K562 (cell line): Measurements from ENCODE around the gene TBX3.

ENCODE experiments used
- CHD2 ChIP-seq: IDR thresholded peaks from 2 replicates; pipeline ENCODE4 v1.6.1; 2011; ENCODE audit warnings: low read depth, low read length
- CTCF ChIP-seq, 3 experiments: IDR thresholded peaks in 2 of 3; conservative IDR thresholded peaks in 1 of 3; 2 replicates each; pipeline ENCODE4 v1.5.1; 2011 to 2012; ENCODE audit warnings: low read length in 3 of 3, mild to moderate bottlenecking in 3 of 3, control low read depth in 2 of 3, improper control_type of control experiment in 1 of 3, inconsistent platforms in 1 of 3, low read depth in 1 of 3, mixed read lengths in 1 of 3, moderate library complexity in 1 of 3; ENCODE audit not compliant: insufficient read depth in 2 of 3
- CTCFL ChIP-seq: IDR thresholded peaks from 2 replicates; pipeline ENCODE4 v1.6.1; 2011; ENCODE audit warnings: borderline replicate concordance, low read depth, mild to moderate bottlenecking, moderate library complexity, low read length; ENCODE audit not compliant: insufficient read depth, poor library complexity, severe bottlenecking
- DPF2 ChIP-seq: fragments of 450-650 bp; IDR thresholded peaks from 2 replicates; pipeline ENCODE4 v1.6.1; 2016
- EZH2 ChIP-seq: IDR thresholded peaks from 2 replicates; pipeline ENCODE4 v1.6.1; 2012; ENCODE audit warnings: low read depth, mild to moderate bottlenecking, inconsistent platforms, low read length, borderline replicate concordance
- FOXM1 ChIP-seq, 2 experiments: fragments of 450-650 bp in 1 of 2; sonication (generic) in 1 of 2; formaldehyde crosslinking in 1 of 2; IDR thresholded peaks; 2 replicates each; pipeline versions ENCODE4 v1.6.1 to v1.9.0; 2017 to 2022; ENCODE audit warnings: low read depth in 2 of 2, mild to moderate bottlenecking in 2 of 2, missing genetic modification reagents in 1 of 2, moderate library complexity in 1 of 2
- KLF16 ChIP-seq: IDR thresholded peaks from 2 replicates; pipeline ENCODE4 v1.6.1; 2016; ENCODE audit warnings: antibody characterized with exemption
- MTA3 ChIP-seq: fragments of 450-650 bp; formaldehyde crosslinking; IDR thresholded peaks from 2 replicates; pipeline ENCODE4 v1.6.1; 2017; ENCODE audit warnings: mild to moderate bottlenecking, borderline replicate concordance
- POLR3G ChIP-seq: IDR thresholded peaks from 2 replicates; pipeline ENCODE4 v1.6.1; 2011; ENCODE audit not compliant: insufficient read length, insufficient replicate concordance; ENCODE audit errors: extremely low read depth
- RFX5 ChIP-seq: IDR thresholded peaks from 2 replicates; pipeline ENCODE4 v1.6.1; 2011; ENCODE audit warnings: low read depth, mild to moderate bottlenecking, improper control_type of control experiment, low read length
- ZBTB49 ChIP-seq: sonication (generic); formaldehyde crosslinking; IDR thresholded peaks from 2 replicates; pipeline ENCODE4 v1.8.0; 2022; ENCODE audit warnings: missing genetic modification reagents, mild to moderate bottlenecking, borderline replicate concordance
- ZBTB7A ChIP-seq: IDR thresholded peaks from 2 replicates; pipeline ENCODE4 v1.6.1; 2011; ENCODE audit warnings: low read depth, mild to moderate bottlenecking, low read length, moderate library complexity, borderline replicate concordance; ENCODE audit not compliant: control insufficient read depth
- ZNF133 ChIP-seq: fragments of 250-450 bp; sonication (Bioruptor Pico); IDR thresholded peaks from 2 replicates; pipeline ENCODE4 v1.4.0; 2020; ENCODE audit warnings: mild to moderate bottlenecking
- TF ChIP-seq, protein P1 (sequence below): fragments of 250-450 bp; sonication (Bioruptor Pico); IDR thresholded peaks from 2 replicates; pipeline ENCODE4 v1.8.0; 2022; ENCODE audit warnings: moderate library complexity, mild to moderate bottlenecking, inconsistent platforms

GRCh38 chr12:114680604-114681069, 3.3 kb downstream of the TBX3 start:
- no peak for TF ChIP-seq EZH2
- no peak for TF ChIP-seq CTCFL
- TF ChIP-seq POLR3G = no peak
- no peak for TF ChIP-seq ZBTB7A
- no peak for TF ChIP-seq RFX5
- no peak for TF ChIP-seq MTA3
- TF ChIP-seq ZNF133 (CRISPR knock-in tag) = no peak
- TF ChIP-seq, protein P1, sequence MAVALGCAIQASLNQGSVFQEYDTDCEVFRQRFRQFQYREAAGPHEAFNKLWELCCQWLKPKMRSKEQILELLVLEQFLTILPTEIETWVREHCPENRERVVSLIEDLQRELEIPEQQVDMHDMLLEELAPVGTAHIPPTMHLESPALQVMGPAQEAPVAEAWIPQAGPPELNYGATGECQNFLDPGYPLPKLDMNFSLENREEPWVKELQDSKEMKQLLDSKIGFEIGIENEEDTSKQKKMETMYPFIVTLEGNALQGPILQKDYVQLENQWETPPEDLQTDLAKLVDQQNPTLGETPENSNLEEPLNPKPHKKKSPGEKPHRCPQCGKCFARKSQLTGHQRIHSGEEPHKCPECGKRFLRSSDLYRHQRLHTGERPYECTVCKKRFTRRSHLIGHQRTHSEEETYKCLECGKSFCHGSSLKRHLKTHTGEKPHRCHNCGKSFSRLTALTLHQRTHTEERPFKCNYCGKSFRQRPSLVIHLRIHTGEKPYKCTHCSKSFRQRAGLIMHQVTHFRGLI (CRISPR knock-in tag) = no peak
- no peak for TF ChIP-seq CTCF (IDR thresholded peaks at IDR 0.05 in 2 of 3, conservative IDR thresholded peaks at IDR 0.05 in 1 of 3; ENCODE audit: insufficient read depth in 2 of 3, low read depth in 1 of 3, low read length in 3 of 3)
- no peak for TF ChIP-seq KLF16
- no peak for TF ChIP-seq DPF2
- no peak for TF ChIP-seq ZBTB49 (CRISPR knock-in tag)
- no peak for TF ChIP-seq CHD2
- TF ChIP-seq FOXM1 (IDR thresholded peaks at IDR 0.05; ENCODE audit: low read depth) = no peak
- no peak for TF ChIP-seq FOXM1 (CRISPR knock-in tag; IDR thresholded peaks at IDR 0.05; ENCODE audit: low read depth)
